Peyer's patch (tissue), 4 donors: ENCODE data around the gene ADARB1.

Source experiments
- CTCF ChIP-seq, 6 experiments: fragments of 450-650 bp in 4 of 6; fragments of 200-600 bp in 2 of 6; sonication (generic) in 1 of 6; IDR thresholded peaks; one replicate each; pipeline ENCODE4 v1.5.1; 2017 to 2019; ENCODE audit warnings: antibody characterized with exemption in 6 of 6, mild to moderate bottlenecking in 3 of 6, moderate library complexity in 1 of 6
- POLR2A ChIP-seq, 2 donors: fragments of 450-650 bp; IDR thresholded peaks; one replicate each; pipeline ENCODE4 v1.5.1; 2017; ENCODE audit warnings: antibody characterized with exemption in 2 of 2, mild to moderate bottlenecking in 2 of 2, moderate library complexity in 2 of 2

GRCh38 chr21:45139473-45139872 is 65.1 kb downstream of the ADARB1 start:
- no peak for TF ChIP-seq CTCF (IDR thresholded peaks at IDR 0.05)
- no peak for TF ChIP-seq POLR2A (IDR thresholded peaks at IDR 0.05)
